ENCODE data around the gene CD6. TPM values are rescaled to one million over a fixed set of nuclear protein-coding genes. Genes with fewer than 3 reads are reported as not detected.

The CD6 gene
- total and polyA plus RNA-seq, 12 donors, result 0.22 to 8.4 (median 2.1) TPM

GRCh38 chr11:61026121-61027031 is 54.9 kb downstream of the CD6 start:
- Histone ChIP-seq H3K27ac (peak overlapping the region in 1 of 5 donors; percentile 22), H3K36me3 (replicated peaks in 1 of 2) (no peaks in the 10 kb centered on the region), H3K4me1 (replicated peaks in 1 of 2) (peaks cover 0 to 2% of the 10 kb centered on the region in 2 donors), H3K9me3 (replicated peaks in 1 of 3) (no peaks in the 10 kb centered on the region), H3K4me3 (no peak overlapping the region), H3K27me3 (peaks cover 9% of the 10 kb centered on the region)
- TF ChIP-seq POLR2A (IDR thresholded peaks at IDR 0.05), result no peak
- TF ChIP-seq, protein P1, sequence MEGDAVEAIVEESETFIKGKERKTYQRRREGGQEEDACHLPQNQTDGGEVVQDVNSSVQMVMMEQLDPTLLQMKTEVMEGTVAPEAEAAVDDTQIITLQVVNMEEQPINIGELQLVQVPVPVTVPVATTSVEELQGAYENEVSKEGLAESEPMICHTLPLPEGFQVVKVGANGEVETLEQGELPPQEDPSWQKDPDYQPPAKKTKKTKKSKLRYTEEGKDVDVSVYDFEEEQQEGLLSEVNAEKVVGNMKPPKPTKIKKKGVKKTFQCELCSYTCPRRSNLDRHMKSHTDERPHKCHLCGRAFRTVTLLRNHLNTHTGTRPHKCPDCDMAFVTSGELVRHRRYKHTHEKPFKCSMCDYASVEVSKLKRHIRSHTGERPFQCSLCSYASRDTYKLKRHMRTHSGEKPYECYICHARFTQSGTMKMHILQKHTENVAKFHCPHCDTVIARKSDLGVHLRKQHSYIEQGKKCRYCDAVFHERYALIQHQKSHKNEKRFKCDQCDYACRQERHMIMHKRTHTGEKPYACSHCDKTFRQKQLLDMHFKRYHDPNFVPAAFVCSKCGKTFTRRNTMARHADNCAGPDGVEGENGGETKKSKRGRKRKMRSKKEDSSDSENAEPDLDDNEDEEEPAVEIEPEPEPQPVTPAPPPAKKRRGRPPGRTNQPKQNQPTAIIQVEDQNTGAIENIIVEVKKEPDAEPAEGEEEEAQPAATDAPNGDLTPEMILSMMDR (IDR thresholded peaks at IDR 0.05), result no peak
- peak in 1 of 7 donors; percentile 12 for DNase-seq
- intact Hi-C loops (cut with DNase I), result no loop called here
- 62 to 72% (median 63%) methylated on average over 9 to 28 of the region's 28 CpGs for WGBS, 4 donors

GRCh38 chr11:61027141-61027840 is 55.8 kb downstream of the CD6 start:
- intact Hi-C loops (cut with DNase I), result no loop called here
- H3K36me3 ChIP-seq (replicated peaks in 1 of 2), result no peaks in the 10 kb centered on the region
- H3K9me3 ChIP-seq (replicated peaks in 1 of 3), result no peaks in the 10 kb centered on the region
- peaks cover 3% of the 10 kb centered on the region for H3K27me3 ChIP-seq
- DNase-seq, result no peak
- peaks cover 0 to 2% of the 10 kb centered on the region in 2 donors for H3K4me1 ChIP-seq (replicated peaks in 1 of 2)
- H3K4me3 ChIP-seq, result no peak overlapping the region
- H3K27ac ChIP-seq, result no peak overlapping the region
- 80 to 87% (median 85%) methylated on average over 15 to 17 of the region's 17 CpGs for WGBS, 4 donors
- TF ChIP-seq POLR2A (IDR thresholded peaks at IDR 0.05), result no peak
- TF ChIP-seq, protein P1 (IDR thresholded peaks at IDR 0.05), result no peak

GRCh38 chr11:61028135-61028729 is 56.8 kb downstream of the CD6 start:
- Histone ChIP-seq H3K27me3 (no peaks in the 10 kb centered on the region), H3K9me3 (replicated peaks in 1 of 3) (no peaks in the 10 kb centered on the region), H3K4me1 (replicated peaks in 1 of 2) (peaks cover 0 to 2% of the 10 kb centered on the region in 2 donors), H3K36me3 (replicated peaks in 1 of 2) (no peaks in the 10 kb centered on the region), H3K27ac (no peak overlapping the region), H3K4me3 (no peak overlapping the region)
- no peak for TF ChIP-seq POLR2A (IDR thresholded peaks at IDR 0.05)
- TF ChIP-seq, protein P1 (IDR thresholded peaks at IDR 0.05), result no peak
- DNase-seq, result no peak
- intact Hi-C loops (cut with DNase I), result no loop called here
- WGBS, 4 donors, result 66 to 78% (median 74%) methylated on average over 7 of the region's 7 CpGs

DNA sequence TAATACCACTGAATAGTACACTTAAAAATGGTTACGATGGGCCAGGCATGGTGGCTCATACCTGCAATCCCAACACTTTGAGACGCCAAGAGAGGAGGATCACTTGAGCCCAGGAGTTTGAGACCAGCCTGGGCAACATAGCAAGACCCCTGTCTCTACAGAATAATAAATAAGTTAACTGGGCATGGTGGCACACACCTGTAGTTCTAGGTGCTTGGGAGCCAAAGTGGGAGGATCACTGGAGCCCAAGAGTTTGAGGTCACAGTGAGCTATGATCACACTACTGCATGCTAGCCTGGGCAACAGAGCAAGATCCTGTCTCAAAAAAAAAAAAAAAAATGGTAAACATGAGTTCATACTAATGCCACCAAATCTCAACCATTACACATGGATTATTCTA is 61.3 kb downstream of the CD6 start:
- Histone ChIP-seq H3K9me3 (replicated peaks in 1 of 3) (no peaks in the 10 kb centered on the region), H3K36me3 (replicated peaks in 1 of 2) (no peaks in the 10 kb centered on the region), H3K4me3 (no peak overlapping the region), H3K27me3 (no peaks in the 10 kb centered on the region), H3K27ac (no peak overlapping the region), H3K4me1 (replicated peaks in 1 of 2) (peaks cover 0 to 2% of the 10 kb centered on the region in 2 donors)
- WGBS, 4 donors, result 86 to 94% (median 93%) methylated on average over 2 of the region's 2 CpGs
- no peak for DNase-seq
- TF ChIP-seq, protein P1 (IDR thresholded peaks at IDR 0.05), result no peak
- no peak for TF ChIP-seq POLR2A (IDR thresholded peaks at IDR 0.05)
- intact Hi-C loops (cut with DNase I), result no loop called here
